ENCODE measurements around the gene SLC45A3. TPM values are rescaled to one million over a fixed set of nuclear protein-coding genes. Genes with fewer than 3 reads are reported as not detected.

Gene SLC45A3
- total RNA-seq, 1 donor from 2014 or later = 2.9 TPM

DNA sequence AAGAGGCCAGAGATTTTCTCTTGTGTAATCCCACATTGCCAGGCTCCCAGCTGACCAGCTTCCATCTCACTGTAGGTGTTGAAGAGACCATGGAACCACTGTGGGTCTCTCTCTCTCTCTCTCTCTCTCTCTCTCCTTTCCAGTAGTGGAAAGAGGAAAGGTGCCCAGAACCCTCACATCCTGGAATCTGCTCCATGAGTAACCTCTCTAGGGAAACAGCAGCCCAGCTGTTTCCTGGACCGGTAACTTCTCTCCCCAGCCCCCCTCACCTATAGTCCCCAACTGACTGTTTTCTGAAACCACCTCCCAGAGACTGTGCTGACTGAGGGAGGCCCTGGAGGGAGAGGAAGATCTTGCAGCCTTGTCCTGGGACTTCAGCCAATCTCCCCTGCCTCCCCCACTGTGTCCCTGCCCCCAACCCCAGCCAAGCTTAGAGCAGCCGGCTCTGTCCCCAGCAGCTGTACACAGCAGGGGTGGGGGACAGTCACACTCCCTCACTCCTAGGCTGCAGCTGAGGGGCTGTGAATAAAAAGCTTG is 20.6 kb upstream of the SLC45A3 start:
- peaks cover 21% of the 10 kb centered on the region for H3K4me1 Mint-ChIP-seq (ENCODE audit: low read depth)

DNA sequence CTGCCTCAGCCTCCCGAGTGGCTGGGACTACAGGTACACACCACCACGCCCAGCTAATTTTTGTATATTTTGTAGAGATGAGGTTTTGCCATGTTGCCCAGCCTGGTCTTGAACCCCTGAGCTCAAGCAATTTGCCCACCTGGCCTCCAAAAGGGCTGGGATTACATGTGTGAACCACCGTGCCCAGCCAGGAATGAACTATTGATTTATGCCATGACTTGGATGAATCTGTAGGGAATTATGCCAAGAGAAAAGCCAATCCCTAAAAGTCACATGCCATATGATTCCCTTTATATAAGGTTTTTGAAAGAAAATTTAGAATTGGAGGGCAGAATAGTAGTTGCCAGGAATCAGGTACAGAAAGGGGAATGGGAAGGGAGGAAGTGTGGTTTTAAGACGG is 19.1 kb upstream of the SLC45A3 start:
- H3K27me3 Mint-ChIP-seq (ENCODE audit: low read depth) = no peaks in the 10 kb centered on the region
- H3K9me3 Mint-ChIP-seq (ENCODE audit: low read depth) = no peaks in the 10 kb centered on the region
- no peak for DNase-seq (ENCODE audit: low spot score)
- peaks cover 4% of the 10 kb centered on the region for H3K36me3 Mint-ChIP-seq (ENCODE audit: low read depth)
- TF ChIP-seq, protein P1, sequence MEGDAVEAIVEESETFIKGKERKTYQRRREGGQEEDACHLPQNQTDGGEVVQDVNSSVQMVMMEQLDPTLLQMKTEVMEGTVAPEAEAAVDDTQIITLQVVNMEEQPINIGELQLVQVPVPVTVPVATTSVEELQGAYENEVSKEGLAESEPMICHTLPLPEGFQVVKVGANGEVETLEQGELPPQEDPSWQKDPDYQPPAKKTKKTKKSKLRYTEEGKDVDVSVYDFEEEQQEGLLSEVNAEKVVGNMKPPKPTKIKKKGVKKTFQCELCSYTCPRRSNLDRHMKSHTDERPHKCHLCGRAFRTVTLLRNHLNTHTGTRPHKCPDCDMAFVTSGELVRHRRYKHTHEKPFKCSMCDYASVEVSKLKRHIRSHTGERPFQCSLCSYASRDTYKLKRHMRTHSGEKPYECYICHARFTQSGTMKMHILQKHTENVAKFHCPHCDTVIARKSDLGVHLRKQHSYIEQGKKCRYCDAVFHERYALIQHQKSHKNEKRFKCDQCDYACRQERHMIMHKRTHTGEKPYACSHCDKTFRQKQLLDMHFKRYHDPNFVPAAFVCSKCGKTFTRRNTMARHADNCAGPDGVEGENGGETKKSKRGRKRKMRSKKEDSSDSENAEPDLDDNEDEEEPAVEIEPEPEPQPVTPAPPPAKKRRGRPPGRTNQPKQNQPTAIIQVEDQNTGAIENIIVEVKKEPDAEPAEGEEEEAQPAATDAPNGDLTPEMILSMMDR (IDR thresholded peaks at IDR 0.05) = no peak
- peaks cover 15% of the 10 kb centered on the region for H3K4me1 Mint-ChIP-seq (ENCODE audit: low read depth)
- no peak overlapping the region for H3K4me3 Mint-ChIP-seq (ENCODE audit: unreplicated experiment)
- no peak overlapping the region for H3K27ac Mint-ChIP-seq (ENCODE audit: unreplicated experiment)

More for the DNA sequence above, 20.6 kb upstream of the SLC45A3 start:
- Mint-ChIP-seq H3K9me3 (ENCODE audit: low read depth) (no peaks in the 10 kb centered on the region), H3K36me3 (ENCODE audit: low read depth) (peaks cover 10% of the 10 kb centered on the region), H3K27ac (ENCODE audit: unreplicated experiment) (peak overlapping the region; percentile 42), H3K27me3 (ENCODE audit: low read depth) (no peaks in the 10 kb centered on the region), H3K4me3 (ENCODE audit: unreplicated experiment) (no peak overlapping the region)
- DNase-seq (ENCODE audit: low spot score) = no peak
- TF ChIP-seq, protein P1 (IDR thresholded peaks at IDR 0.05) = no peak

DNA sequence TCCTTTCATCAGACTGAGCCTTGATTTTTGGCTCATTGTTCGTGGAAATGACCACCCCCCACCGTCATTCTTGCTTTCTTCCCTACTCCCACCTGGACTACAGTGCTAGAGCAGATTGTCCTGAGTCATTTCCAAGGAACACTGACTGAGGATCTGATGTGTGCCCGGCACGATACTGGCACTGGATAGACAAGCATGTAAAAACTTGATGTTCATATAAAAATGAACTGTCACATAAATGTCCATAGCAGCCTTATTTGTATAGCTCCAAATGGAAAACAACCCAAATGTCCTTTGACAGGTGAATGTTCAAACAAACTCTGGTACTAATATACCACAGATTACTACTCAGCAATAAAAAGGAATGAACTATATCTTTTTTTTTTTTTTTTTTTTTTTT is 18.6 kb upstream of the SLC45A3 start:
- Mint-ChIP-seq H3K4me1 (ENCODE audit: low read depth) (peaks cover 15% of the 10 kb centered on the region), H3K9me3 (ENCODE audit: low read depth) (no peaks in the 10 kb centered on the region), H3K36me3 (ENCODE audit: low read depth) (peaks cover 4% of the 10 kb centered on the region), H3K27ac (ENCODE audit: unreplicated experiment) (no peak overlapping the region), H3K27me3 (ENCODE audit: low read depth) (no peaks in the 10 kb centered on the region), H3K4me3 (ENCODE audit: unreplicated experiment) (no peak overlapping the region)
- TF ChIP-seq, protein P1 (IDR thresholded peaks at IDR 0.05) = no peak
- DNase-seq (ENCODE audit: low spot score) = no peak

DNA sequence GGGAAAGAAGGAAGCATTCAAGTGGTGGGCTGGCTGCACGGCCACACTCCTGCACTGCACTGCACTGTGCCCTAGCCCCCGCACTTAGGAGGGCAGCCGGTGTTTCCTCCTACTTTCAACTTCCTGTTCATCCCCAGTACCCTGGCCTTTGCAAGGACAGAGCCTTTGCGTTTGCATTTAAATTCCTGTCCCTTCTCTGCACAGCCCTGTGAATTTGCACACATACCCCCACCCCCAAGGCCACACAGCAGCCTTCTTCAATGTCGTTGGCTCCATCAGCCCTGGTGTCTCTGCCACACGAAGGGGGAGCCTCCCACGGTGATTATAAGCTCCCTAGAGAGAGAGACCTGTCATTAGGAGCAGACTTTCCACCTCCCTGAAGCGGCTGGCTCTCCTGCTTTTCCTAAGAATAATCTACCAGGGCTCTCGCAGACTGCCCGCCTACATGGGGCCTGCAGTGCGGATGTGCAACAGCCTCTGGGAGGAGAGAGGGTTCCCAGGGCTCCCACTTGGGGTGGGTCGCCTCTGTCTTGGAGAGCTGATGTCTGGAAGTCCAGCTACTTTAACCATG is 13.2 kb upstream of the SLC45A3 start:
- Mint-ChIP-seq H3K27ac (ENCODE audit: unreplicated experiment) (peak overlapping the region; percentile 27), H3K4me1 (ENCODE audit: low read depth) (no peaks in the 10 kb centered on the region), H3K36me3 (ENCODE audit: low read depth) (no peaks in the 10 kb centered on the region), H3K4me3 (ENCODE audit: unreplicated experiment) (no peak overlapping the region), H3K9me3 (ENCODE audit: low read depth) (no peaks in the 10 kb centered on the region), H3K27me3 (ENCODE audit: low read depth) (no peaks in the 10 kb centered on the region)
- peak; percentile 34 for DNase-seq (ENCODE audit: low spot score)
- TF ChIP-seq, protein P1 (IDR thresholded peaks at IDR 0.05) = no peak

DNA sequence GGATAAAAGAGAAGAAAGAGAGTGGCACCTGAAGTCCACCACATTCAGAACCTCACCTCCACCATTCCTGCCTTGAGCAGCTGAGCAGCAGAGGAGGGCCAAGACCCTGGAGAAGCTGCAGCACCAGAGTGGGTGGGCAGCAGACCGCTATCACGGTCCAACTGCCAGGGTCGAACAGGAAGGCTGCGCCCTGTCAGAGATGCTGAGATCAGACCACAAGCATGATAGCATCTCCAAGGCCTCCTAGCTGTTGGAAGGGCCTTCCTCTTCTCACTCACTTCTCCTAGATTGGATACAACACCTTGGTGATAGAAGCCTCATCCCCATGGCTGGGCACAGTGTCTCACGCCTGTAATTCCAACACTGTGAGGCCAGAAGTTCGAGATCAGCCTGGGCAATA is 12.1 kb upstream of the SLC45A3 start:
- Mint-ChIP-seq H3K4me1 (ENCODE audit: low read depth) (no peaks in the 10 kb centered on the region), H3K36me3 (ENCODE audit: low read depth) (no peaks in the 10 kb centered on the region), H3K27ac (ENCODE audit: unreplicated experiment) (no peak overlapping the region), H3K9me3 (ENCODE audit: low read depth) (no peaks in the 10 kb centered on the region), H3K27me3 (ENCODE audit: low read depth) (no peaks in the 10 kb centered on the region), H3K4me3 (ENCODE audit: unreplicated experiment) (no peak overlapping the region)
- TF ChIP-seq, protein P1 (IDR thresholded peaks at IDR 0.05) = no peak
- DNase-seq (ENCODE audit: low spot score) = peak; percentile 36
